ENCODE measurements around the gene TBC1D22A. TPM values are rescaled to one million over a fixed set of nuclear protein-coding genes. Genes with fewer than 3 reads are reported as not detected.

TBC1D22A gene
- total RNA-seq, 2 donors from 2014 or later = 21.0 to 27.9 TPM

DNA sequence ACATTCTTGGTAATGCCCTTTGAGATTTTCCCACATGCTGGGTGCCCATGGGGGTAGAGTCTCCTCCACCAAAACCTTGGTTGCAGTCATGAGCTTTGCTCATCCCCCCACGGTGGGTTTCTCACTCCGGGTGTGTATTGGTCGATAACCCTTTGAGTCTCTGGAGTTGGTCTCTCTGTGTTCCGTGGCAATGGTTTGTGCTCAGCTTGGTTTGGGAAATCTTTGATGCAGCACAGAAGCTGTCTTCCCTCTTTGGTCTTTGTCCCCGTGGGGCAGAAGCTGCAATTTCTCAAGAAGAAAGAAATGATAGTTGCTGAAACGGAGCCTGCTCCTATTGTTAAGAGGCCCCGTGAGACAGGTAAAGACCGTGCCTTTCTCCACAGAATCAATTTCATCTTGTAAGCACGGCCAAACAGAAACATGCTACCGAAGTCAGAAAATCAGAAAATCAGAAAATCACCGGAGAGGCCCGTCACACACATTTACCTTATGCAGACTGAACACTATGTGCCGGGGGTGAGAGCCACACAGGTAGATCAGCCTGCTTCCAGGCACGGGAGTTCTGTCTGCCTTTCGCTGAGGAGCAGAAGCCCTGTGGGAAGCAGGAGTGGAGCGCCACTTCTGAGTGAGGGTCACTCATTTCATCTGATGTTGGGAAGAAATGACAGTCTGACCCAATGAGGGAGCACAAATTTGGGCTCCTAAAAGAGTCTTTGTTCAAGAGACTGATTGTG is 186.1 kb downstream of the TBC1D22A start:
- Mint-ChIP-seq H3K4me3 (no peak overlapping the region), H3K4me1 (peaks cover 6% of the 10 kb centered on the region), H3K36me3 (ENCODE audit: low read depth) (peaks cover 23% of the 10 kb centered on the region), H3K9me3 (peaks cover 4% of the 10 kb centered on the region), H3K27me3 (ENCODE audit: insufficient read depth) (no peaks in the 10 kb centered on the region), H3K27ac (no peak overlapping the region)
- no peak for TF ChIP-seq CTCF (conservative IDR thresholded peaks at IDR 0.05)
- Histone ChIP-seq H3K27me3 (ENCODE audit: control insufficient read depth, insufficient read depth, low read length, poor library complexity, severe bottlenecking) (no peaks in the 10 kb centered on the region), H3K4me3 (ENCODE audit: low read length) (no peak overlapping the region), H3K4me1 (ENCODE audit: control insufficient read depth, insufficient read depth, low read length) (no peaks in the 10 kb centered on the region), H3K9ac (ENCODE audit: extremely low read depth, low read length, poor library complexity, severe bottlenecking) (no peak overlapping the region), H3K36me3 (ENCODE audit: control insufficient read depth, insufficient read depth, low read length) (peaks cover 14% of the 10 kb centered on the region), H3K9me3 (ENCODE audit: control insufficient read depth, low read length) (no peaks in the 10 kb centered on the region), H3K27ac (ENCODE audit: low read depth, low read length) (no peak overlapping the region)
- DNase-seq = no peak
- 94 to 97% methylated on average over 13 to 16 of the region's 16 CpGs for WGBS, 2 experiments (ENCODE audit: insufficient coverage in 1 of 2, insufficient read length in 1 of 2)

DNA sequence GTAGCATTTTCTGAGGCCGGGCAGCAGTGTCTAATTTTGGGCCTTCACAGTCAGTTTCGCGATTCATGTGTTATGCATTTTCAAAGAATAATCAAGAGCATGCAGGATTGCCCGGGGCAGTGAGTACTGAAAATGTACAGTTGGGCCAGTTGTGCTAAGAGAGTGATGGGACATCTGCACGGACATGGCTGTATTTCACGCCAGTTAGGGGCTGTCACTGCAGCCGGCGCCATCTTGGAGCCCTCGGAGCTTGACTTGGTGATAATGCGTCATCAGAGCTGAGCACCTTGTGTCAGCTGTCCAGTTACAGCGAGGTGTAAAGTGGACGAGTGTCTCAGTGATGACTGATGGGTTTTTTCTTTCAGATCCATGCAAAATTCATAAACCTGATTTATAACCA is 188.9 kb downstream of the TBC1D22A start:
- DNase-seq = no peak
- Mint-ChIP-seq H3K36me3 (ENCODE audit: low read depth) (peaks cover 17% of the 10 kb centered on the region), H3K9me3 (no peaks in the 10 kb centered on the region), H3K4me1 (peaks cover 7% of the 10 kb centered on the region), H3K27me3 (ENCODE audit: insufficient read depth) (no peaks in the 10 kb centered on the region), H3K27ac (no peak overlapping the region), H3K4me3 (no peak overlapping the region)
- Histone ChIP-seq H3K4me3 (ENCODE audit: low read length) (no peak overlapping the region), H3K27ac (ENCODE audit: low read depth, low read length) (no peak overlapping the region), H3K4me1 (ENCODE audit: control insufficient read depth, insufficient read depth, low read length) (no peaks in the 10 kb centered on the region), H3K36me3 (ENCODE audit: control insufficient read depth, insufficient read depth, low read length) (peaks cover 11% of the 10 kb centered on the region), H3K9me3 (ENCODE audit: control insufficient read depth, low read length) (no peaks in the 10 kb centered on the region), H3K9ac (ENCODE audit: extremely low read depth, low read length, poor library complexity, severe bottlenecking) (no peak overlapping the region), H3K27me3 (ENCODE audit: control insufficient read depth, insufficient read depth, low read length, poor library complexity, severe bottlenecking) (no peaks in the 10 kb centered on the region)
- 92 to 96% methylated on average over 12 of the region's 12 CpGs for whole genome bisulfite sequencing, 2 experiments (ENCODE audit: insufficient coverage in 1 of 2, insufficient read length in 1 of 2)
- no peak for TF ChIP-seq CTCF (conservative IDR thresholded peaks at IDR 0.05)

DNA sequence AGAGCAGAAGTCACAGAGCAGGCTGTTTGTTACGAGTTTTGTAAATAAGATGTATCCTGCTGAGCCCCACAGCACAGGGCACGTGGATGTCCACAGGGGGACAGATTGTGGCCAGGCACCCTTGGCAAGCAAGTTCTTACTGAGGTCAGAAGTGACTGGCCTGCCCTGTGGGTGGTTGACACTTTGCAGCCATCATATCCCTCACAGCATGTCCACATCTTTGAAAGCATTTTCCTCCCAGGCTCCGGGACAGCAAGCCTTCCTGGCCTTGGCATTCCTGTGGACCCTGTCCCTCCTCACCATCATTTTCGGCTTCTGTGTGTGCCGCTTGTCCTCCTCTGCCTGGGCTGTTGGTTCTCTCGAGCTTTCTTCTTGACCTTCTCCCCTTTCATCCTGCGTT is 189.5 kb downstream of the TBC1D22A start:
- no peak overlapping the region for H3K4me3 Mint-ChIP-seq
- peaks cover 17% of the 10 kb centered on the region for H3K36me3 Mint-ChIP-seq (ENCODE audit: low read depth)
- H3K4me1 ChIP-seq (ENCODE audit: control insufficient read depth, insufficient read depth, low read length) = no peaks in the 10 kb centered on the region
- H3K27me3 ChIP-seq (ENCODE audit: control insufficient read depth, insufficient read depth, low read length, poor library complexity, severe bottlenecking) = no peaks in the 10 kb centered on the region
- peaks cover 11% of the 10 kb centered on the region for H3K36me3 ChIP-seq (ENCODE audit: control insufficient read depth, insufficient read depth, low read length)
- no peak overlapping the region for H3K27ac Mint-ChIP-seq
- peaks cover 7% of the 10 kb centered on the region for H3K4me1 Mint-ChIP-seq
- H3K9ac ChIP-seq (ENCODE audit: extremely low read depth, low read length, poor library complexity, severe bottlenecking) = no peak overlapping the region
- H3K4me3 ChIP-seq (ENCODE audit: low read length) = no peak overlapping the region
- 95 to 98% methylated on average over 6 to 7 of the region's 7 CpGs for WGBS, 2 experiments (ENCODE audit: insufficient coverage in 1 of 2, insufficient read length in 1 of 2)
- no peaks in the 10 kb centered on the region for H3K9me3 Mint-ChIP-seq
- H3K27me3 Mint-ChIP-seq (ENCODE audit: insufficient read depth) = no peaks in the 10 kb centered on the region
- TF ChIP-seq CTCF (conservative IDR thresholded peaks at IDR 0.05) = no peak
- no peaks in the 10 kb centered on the region for H3K9me3 ChIP-seq (ENCODE audit: control insufficient read depth, low read length)
- peak; percentile 22 for DNase-seq
- H3K27ac ChIP-seq (ENCODE audit: low read depth, low read length) = no peak overlapping the region

All from endodermal cell (in vitro differentiated cells).